ENCODE results near the gene OR52M1. TPM values are rescaled to one million over a fixed set of nuclear protein-coding genes. Genes with fewer than 3 reads are reported as not detected.

OR52M1 gene
- total and polyA plus RNA-seq, 7 donors = not detected

- intact Hi-C loops (cut with DNase I) = no loop called here
- Histone ChIP-seq H3K9me3 (no peaks in the 10 kb centered on the region), H3K36me3 (ENCODE audit: insufficient read depth in 1 of 2, low read depth in 1 of 2) (no peaks in the 10 kb centered on the region), H3K4me3 (no peak overlapping the region), H3K4me1 (no peaks in the 10 kb centered on the region), H3K27me3 (ENCODE audit: insufficient read depth in 3 of 3, low read length in 2 of 3) (no peaks in the 10 kb centered on the region), H3K27ac (no peak overlapping the region)
- no peak for DNase-seq
- no peak for TF ChIP-seq CTCF (IDR thresholded peaks at IDR 0.05)
- WGBS, 3 donors = 62 to 76% (median 75%) methylated on average over 3 of the region's 3 CpGs
- ATAC-seq = no peak
These were observed 44.0 kb downstream of the OR52M1 start for GRCh38 chr11:4589017-4589416.

- Histone ChIP-seq H3K4me3 (no peak within 1 kb of the TSS), H3K27me3 (ENCODE audit: insufficient read depth in 3 of 3, low read length in 2 of 3) (no peaks in the 10 kb centered on the region), H3K9me3 (no peaks in the 10 kb centered on the region), H3K36me3 (ENCODE audit: insufficient read depth in 1 of 2, low read depth in 1 of 2) (peaks cover 0 to 28% of the 10 kb centered on the region in 2 donors), H3K4me1 (no peaks in the 10 kb centered on the region), H3K27ac (no peak within 1 kb of the TSS)
- DNase-seq (no peak), ATAC-seq (no peak)
- TF ChIP-seq CTCF (IDR thresholded peaks at IDR 0.05) = no peak
- 72 to 80% (median 79%) methylated on average over 1 of the region's 1 CpG for WGBS, 3 donors
- intact Hi-C loops (cut with DNase I) = no loop called here
These were observed 48.7 kb downstream of the OR52M1 start, which contains the start of gene OR52I1 for GRCh38 chr11:4593739-4594138. TSS of gene OR52I1 (plus strand) at chr11:4594039. CDS start at chr11:4594039, 0 bp downstream.

Other genes with a start within 250 kb of the OR52M1 start
- not detected for gene OR52B4, start 176.8 kb upstream of the OR52M1 start, total RNA-seq
- gene OR52B4, start 176.8 kb upstream of the OR52M1 start, polyA plus RNA-seq = not detected
- gene TRIM21, start 151.5 kb upstream of the OR52M1 start, total RNA-seq = 1 to 10 TPM; 2.6 to 7.5 (median 4.5) TPM
- gene TRIM21, start 151.5 kb upstream of the OR52M1 start, polyA plus RNA-seq = 1 to 10 TPM; 3.8 to 6.8 (median 4.6) TPM
- gene OR52K2, start 95.9 kb upstream of the OR52M1 start, total RNA-seq = not detected
- not detected for gene OR52K2, start 95.9 kb upstream of the OR52M1 start, polyA plus RNA-seq
- not detected for gene OR52K1, start 62.5 kb upstream of the OR52M1 start, total RNA-seq
- not detected for gene OR52K1, start 62.5 kb upstream of the OR52M1 start, polyA plus RNA-seq
- gene OR52I2, start 36.6 kb downstream of the OR52M1 start, total RNA-seq = not detected
- gene OR52I2, start 36.6 kb downstream of the OR52M1 start, polyA plus RNA-seq = not detected
- gene OR52I1, start 48.8 kb downstream of the OR52M1 start, total RNA-seq = not detected
- not detected for gene OR52I1, start 48.8 kb downstream of the OR52M1 start, polyA plus RNA-seq
- 10 to 100 TPM in 1 of 4 donors, 1 to 10 TPM in 3; 4.9 to 11.0 (median 7.1) TPM for gene TRIM68, start 63.0 kb downstream of the OR52M1 start, total RNA-seq
- gene TRIM68, start 63.0 kb downstream of the OR52M1 start, polyA plus RNA-seq = 10 to 100 TPM in 1 of 3 donors, 1 to 10 TPM in 2; 3.7 to 12.5 (median 4.2) TPM
- not detected for gene OR51D1, start 92.3 kb downstream of the OR52M1 start, total RNA-seq
- not detected for gene OR51D1, start 92.3 kb downstream of the OR52M1 start, polyA plus RNA-seq
- 1 to 10 TPM in 1 of 4 donors, under 1 TPM in 3; 0.61 to 2.1 (median 0.70) TPM for gene OR51E1, start 98.8 kb downstream of the OR52M1 start, total RNA-seq
- 1 to 10 TPM in 1 of 3 donors, under 1 TPM in 2; 0.77 to 1.3 (median 0.94) TPM for gene OR51E1, start 98.8 kb downstream of the OR52M1 start, polyA plus RNA-seq
- gene OR51E2, start 152.7 kb downstream of the OR52M1 start, total RNA-seq = under 1 TPM in 3 of 4 donors, not detected in 1; 0.10 to 0.19 (median 0.19) TPM
- gene OR51E2, start 152.7 kb downstream of the OR52M1 start, polyA plus RNA-seq = under 1 TPM in 2 of 3 donors, not detected in 1; 0.21 to 0.23 TPM
- gene MMP26, start 159.6 kb downstream of the OR52M1 start, total RNA-seq = not detected
- not detected for gene MMP26, start 159.6 kb downstream of the OR52M1 start, polyA plus RNA-seq
- gene OR51F1, start 224.7 kb downstream of the OR52M1 start, total RNA-seq = not detected
- gene OR51F1, start 224.7 kb downstream of the OR52M1 start, polyA plus RNA-seq = not detected

Data from psoas muscle (tissue), 8 donors.